Measurements from ENCODE around the gene TRIM24.
"Not testable (repeated sequence)": the region's sequence is repeated elsewhere in the genome, so short reads cannot be mapped to it uniquely, and the experiment has no call there.

DNA sequence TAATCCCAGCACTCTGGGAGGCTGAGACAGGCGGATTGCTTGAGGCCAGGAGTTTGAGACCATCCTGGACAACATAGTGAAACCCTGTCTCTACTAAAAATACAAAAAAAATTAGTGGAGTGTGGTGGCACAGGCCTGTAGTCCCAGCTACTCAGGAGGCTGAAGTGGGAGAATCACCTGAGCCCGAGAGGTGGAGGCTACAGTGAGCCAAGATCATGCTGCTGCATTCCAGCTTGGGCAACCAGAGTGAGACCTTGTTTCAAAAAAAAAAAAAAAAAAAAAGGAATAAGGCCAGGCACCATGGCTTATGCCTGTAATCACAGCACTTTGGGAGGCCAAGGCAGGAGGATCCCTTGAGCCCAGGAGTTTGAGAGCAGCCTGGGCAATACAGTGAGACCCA, 40.2 kb downstream of the TRIM24 start:
- TF ChIP-seq, protein P1, sequence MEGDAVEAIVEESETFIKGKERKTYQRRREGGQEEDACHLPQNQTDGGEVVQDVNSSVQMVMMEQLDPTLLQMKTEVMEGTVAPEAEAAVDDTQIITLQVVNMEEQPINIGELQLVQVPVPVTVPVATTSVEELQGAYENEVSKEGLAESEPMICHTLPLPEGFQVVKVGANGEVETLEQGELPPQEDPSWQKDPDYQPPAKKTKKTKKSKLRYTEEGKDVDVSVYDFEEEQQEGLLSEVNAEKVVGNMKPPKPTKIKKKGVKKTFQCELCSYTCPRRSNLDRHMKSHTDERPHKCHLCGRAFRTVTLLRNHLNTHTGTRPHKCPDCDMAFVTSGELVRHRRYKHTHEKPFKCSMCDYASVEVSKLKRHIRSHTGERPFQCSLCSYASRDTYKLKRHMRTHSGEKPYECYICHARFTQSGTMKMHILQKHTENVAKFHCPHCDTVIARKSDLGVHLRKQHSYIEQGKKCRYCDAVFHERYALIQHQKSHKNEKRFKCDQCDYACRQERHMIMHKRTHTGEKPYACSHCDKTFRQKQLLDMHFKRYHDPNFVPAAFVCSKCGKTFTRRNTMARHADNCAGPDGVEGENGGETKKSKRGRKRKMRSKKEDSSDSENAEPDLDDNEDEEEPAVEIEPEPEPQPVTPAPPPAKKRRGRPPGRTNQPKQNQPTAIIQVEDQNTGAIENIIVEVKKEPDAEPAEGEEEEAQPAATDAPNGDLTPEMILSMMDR (IDR thresholded peaks at IDR 0.05; ENCODE audit: low read depth, low read length, missing input control) = not testable (repeated sequence)
- not testable (repeated sequence) for TF ChIP-seq GABPA (IDR thresholded peaks at IDR 0.05 in 1 of 2, conservative IDR thresholded peaks at IDR 0.05 in 1 of 2)

Data from liver (tissue), 3 donors.